Activated CD4-positive, CD25-positive, alpha-beta regulatory T cell treated with anti-CD3 and anti-CD28 coated beads, Interleukin-2, amount 50 U/mL, for 16 hours (primary cell): Measurements from ENCODE around the gene BEAN1.
"Not testable (repeated sequence)": the region's sequence is repeated elsewhere in the genome, so short reads cannot be mapped to it uniquely, and the experiment has no call there.

Experiments used
- DNase-seq: peaks from one replicate; pipeline ENCODE4 v3.0.0-alpha.2; 2020; ENCODE audit warnings: low read depth, low spot score

BEAN1 gene

GRCh38 chr16:66508248-66508913, 81.3 kb downstream of the BEAN1 start:
- no peak for DNase-seq

GRCh38 chr16:66508914-66509496, 81.9 kb downstream of the BEAN1 start:
- no peak for DNase-seq

GRCh38 chr16:66509576-66509975, 82.5 kb downstream of the BEAN1 start:
- DNase-seq, result no peak

GRCh38 chr16:66510298-66510697, 83.2 kb downstream of the BEAN1 start:
- no peak for DNase-seq

- DNase-seq, result no peak
Measured at GRCh38 chr16:66510711-66511601, 83.9 kb downstream of the BEAN1 start.

- DNase-seq, result no peak
Measured at GRCh38 chr16:66511602-66512271, 84.6 kb downstream of the BEAN1 start.

- DNase-seq, result no peak
Measured at GRCh38 chr16:66512272-66513110, 85.4 kb downstream of the BEAN1 start.

- DNase-seq, result no peak
Measured at GRCh38 chr16:66513111-66513723, 86.1 kb downstream of the BEAN1 start.

GRCh38 chr16:66514391-66514790, 87.3 kb downstream of the BEAN1 start:
- not testable (repeated sequence) for DNase-seq

GRCh38 chr16:66514980-66515595, 88.0 kb downstream of the BEAN1 start:
- DNase-seq, result not testable (repeated sequence)

GRCh38 chr16:66515596-66516508, 88.8 kb downstream of the BEAN1 start:
- no peak for DNase-seq

GRCh38 chr16:66516509-66516807, 89.4 kb downstream of the BEAN1 start:
- DNase-seq, result no peak

- peak; percentile 28 for DNase-seq
Measured at GRCh38 chr16:66516808-66517585, 89.9 kb downstream of the BEAN1 start.

- no peak for DNase-seq
Measured at GRCh38 chr16:66517586-66518263, 90.6 kb downstream of the BEAN1 start.

GRCh38 chr16:66519482-66520373, 92.6 kb downstream of the BEAN1 start:
- no peak for DNase-seq

- DNase-seq, result no peak
Measured at GRCh38 chr16:66520406-66521170, 93.5 kb downstream of the BEAN1 start.
